ENCODE measurements around the gene KIF6.

- TF ChIP-seq CTCF (IDR thresholded peaks at IDR 0.05): no peak
- TF ChIP-seq POLR2A (IDR thresholded peaks at IDR 0.05): no peak
- no peak for TF ChIP-seq POLR2AphosphoS5 (IDR thresholded peaks at IDR 0.05; ENCODE audit: insufficient read depth in 1 of 2, low read depth in 1 of 2)
Measured at GRCh38 chr6:39688494-39688893, 36.7 kb downstream of the KIF6 start.
